CD4-positive, alpha-beta T cell treated with Interleukin-4 for 4 hours (primary cell): ENCODE results near the gene AGFG2.
"Not testable (repeated sequence)": the region's sequence is repeated elsewhere in the genome, so short reads cannot be mapped to it uniquely, and the experiment has no call there.

Experiments used
- DNase-seq: peaks from one replicate; pipeline ENCODE4 v3.0.0-alpha.2; 2020

The AGFG2 gene

DNA sequence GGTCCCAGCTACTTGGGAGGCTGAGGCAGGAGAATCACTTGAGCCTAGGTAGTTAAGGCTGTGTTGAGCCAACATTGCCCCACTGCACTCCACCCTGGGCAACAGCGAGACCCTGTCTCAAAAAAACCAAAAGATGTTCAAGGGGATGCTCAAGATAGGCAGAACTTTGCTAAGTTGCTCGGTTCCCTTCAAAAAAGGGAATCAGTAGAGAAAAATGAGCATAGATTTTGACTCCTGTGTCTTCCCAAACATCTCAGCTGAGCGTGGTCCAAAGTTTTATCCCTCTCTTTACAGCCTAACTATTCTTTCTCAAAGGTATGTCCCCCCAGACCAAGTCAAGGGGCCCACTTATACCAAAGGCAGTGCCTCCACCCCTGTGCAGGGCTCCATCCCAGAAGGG lies 14.0 kb downstream of the AGFG2 start:
- no peak for DNase-seq

DNA sequence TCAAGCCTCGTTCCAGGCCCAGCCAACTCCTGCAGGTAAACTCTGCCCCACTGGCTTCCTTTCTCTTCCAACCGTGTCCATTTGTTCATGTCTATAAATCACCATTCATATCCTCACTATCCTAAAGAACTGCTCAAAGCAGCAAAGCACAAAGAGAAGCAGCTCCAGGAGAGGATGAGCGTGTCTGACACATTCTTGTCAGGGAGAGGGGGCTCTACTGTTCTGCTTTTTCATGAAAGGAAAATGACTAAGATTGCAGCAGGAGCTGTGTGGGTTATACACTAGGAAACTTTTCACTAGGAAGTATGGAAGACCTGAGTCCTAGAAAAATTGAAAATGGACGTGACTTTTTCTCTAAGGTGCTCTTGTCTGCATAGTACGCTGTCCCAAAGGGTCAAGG lies 16.7 kb downstream of the AGFG2 start:
- no peak for DNase-seq

GRCh38 chr7:100556541-100556940 lies 17.5 kb downstream of the AGFG2 start:
- no peak for DNase-seq

DNA sequence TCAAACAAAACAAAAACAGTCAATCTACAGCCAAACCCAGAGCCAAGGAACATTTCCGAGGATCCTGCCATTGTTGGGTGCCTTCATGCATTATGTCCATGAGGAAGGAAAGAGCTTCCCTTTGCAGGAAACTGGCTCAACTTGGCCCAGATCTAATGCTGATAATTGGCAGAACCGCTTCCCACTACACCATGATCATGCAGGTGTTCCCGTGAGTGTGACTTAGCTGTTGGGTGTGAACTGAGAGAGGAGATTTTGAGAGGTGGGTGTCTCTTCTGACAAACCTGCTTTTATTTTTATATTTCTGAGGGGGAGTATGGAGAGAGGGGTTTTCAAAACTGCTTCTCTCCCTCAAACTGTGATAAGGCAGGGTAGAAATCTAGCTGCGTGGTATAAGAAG lies 20.1 kb downstream of the AGFG2 start:
- no peak for DNase-seq

GRCh38 chr7:100561491-100562194 lies 22.6 kb downstream of the AGFG2 start:
- DNase-seq, result no peak

- no peak for DNase-seq
Observed at GRCh38 chr7:100562195-100563099, 23.4 kb downstream of the AGFG2 start.

DNA sequence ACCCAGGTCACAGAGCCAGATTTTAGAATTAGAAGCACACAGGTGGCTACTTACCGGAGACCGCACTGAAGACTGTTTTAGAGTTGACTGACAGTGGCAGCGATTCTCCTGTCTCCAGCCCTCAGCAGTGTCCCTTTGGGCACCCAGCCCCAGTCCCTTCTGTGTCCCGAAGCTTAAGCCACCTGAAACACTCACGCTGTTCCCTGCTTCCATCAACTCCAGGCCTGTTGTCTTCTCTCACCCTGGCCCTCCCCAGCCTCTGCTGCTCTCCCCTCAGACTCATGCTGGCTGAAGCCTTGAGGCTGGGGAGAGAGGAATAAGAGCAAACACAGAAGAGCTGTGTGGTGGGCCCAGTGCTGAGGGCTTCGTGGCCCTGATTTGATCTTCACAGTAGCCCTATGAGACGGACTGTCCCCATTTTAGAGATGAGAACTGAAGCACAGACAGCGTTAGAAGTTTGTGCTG lies 24.1 kb downstream of the AGFG2 start:
- no peak for DNase-seq

GRCh38 chr7:100563809-100564400 lies 24.9 kb downstream of the AGFG2 start:
- peak; percentile 81 for DNase-seq

DNA sequence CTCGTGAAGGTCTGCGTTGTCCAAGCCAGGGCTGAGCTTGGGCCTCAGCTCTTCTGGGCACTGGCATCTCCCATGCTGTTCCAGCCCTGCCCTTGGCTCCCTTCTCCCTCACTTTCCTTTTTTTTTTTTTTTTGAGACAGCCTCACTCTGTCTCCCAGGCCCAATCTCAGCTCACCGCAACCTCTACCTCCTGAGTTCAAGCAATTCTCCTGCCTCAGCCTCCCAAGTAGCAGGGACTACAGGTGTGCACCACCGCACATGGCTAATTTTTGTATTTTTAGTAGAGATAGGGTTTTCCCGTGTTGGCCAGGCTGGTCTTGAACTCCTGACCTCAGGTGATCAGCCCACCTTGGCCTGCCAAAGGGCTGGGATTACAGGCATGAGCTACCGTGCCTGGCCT lies 25.4 kb downstream of the AGFG2 start:
- DNase-seq, result not testable (repeated sequence)

DNA sequence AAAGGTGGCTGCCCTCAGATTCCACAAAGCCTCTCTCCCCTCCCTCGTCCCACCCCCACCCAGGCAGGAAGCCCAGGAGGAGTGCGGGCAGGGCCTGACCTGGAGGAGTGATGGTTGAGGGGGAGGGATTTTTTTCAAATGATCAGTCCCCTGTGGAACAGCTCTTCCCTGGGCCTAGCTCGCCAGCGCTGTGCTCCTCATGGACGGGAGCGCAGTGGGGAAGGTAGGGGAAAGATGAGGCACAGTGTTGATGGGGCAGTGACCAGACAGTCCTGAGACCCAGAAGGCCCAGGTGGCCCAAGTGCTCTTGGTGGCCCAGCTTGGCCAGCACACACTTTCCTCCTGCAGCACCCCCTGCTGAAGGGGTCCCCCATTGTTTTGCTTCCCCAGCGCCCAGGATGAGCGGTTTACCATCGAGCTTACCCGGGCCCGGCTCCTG lies 26.1 kb downstream of the AGFG2 start:
- no peak for DNase-seq

- no peak for DNase-seq
Observed at GRCh38 chr7:100566018-100566531, 27.1 kb downstream of the AGFG2 start.

GRCh38 chr7:100567031-100567730 lies 28.2 kb downstream of the AGFG2 start:
- DNase-seq, result no peak

DNA sequence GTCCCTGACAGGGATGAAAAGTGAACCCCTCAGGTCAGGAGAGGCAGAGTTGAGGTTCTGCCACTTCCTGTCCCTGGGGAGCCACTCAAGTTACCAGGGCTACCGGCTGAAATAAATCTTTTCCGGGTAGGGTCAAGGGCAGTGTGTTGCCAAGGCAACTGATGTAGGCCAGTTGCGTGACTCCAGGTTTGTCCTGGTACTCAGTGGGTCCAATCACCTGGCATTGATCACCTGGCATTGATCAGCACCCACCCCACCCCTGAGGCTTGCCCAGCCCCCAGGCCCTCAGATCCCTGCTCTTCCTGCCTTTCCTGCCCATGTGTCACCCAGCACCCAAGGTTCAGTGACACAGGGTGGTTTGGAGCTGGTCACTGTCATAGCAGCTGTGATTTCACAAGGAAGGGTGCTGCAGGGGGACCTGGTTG lies 28.8 kb downstream of the AGFG2 start:
- DNase-seq, result no peak

- DNase-seq, result no peak
Observed at GRCh38 chr7:100568176-100568895, 29.3 kb downstream of the AGFG2 start.

GRCh38 chr7:100568896-100569844 lies 30.2 kb downstream of the AGFG2 start:
- DNase-seq, result peak; percentile 53

DNA sequence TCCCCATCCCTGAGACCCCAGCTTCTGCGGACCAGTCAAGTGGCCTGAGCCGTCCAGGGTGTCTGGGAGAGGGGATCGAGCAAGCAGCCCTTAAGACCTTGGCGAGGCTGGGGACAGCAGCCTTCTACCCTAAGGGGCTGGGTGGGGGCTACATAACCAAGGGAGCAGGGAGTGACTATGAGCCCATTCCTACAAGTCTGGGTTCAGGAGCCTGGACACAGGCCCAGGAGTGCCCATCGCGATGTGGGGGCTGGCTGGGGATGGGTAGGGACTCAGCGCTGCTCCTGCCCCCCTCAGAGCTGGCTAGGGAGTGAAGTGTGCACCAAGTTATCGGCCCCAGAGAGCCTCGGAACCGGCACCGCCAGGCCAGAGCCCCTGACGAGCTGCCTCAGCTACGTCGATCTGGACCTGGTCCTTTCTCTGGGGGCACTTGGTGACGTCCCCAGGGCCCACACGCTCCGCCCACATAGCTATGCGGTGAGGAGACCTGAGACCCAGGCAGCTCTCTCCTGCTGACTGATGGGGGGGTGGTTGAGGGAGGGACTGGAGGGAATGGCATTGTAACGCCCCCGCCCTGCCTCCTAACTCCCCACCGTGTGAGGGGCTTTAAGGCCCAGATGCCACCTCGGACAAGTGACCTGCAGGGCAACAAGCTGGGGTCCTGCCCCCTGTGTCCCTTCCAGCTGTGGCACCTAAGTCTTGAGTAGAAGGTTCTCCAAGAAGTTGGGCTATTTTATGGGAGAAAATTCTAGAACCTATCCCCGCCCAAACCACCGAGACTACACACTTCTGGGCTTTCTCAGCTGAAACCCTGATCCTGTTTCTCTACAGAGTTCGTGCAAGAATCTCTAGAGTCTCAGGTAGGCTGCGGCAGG lies 32.2 kb downstream of the AGFG2 start:
- no peak for DNase-seq

- no peak for DNase-seq
Observed at GRCh38 chr7:100571829-100572116, 32.8 kb downstream of the AGFG2 start.

DNA sequence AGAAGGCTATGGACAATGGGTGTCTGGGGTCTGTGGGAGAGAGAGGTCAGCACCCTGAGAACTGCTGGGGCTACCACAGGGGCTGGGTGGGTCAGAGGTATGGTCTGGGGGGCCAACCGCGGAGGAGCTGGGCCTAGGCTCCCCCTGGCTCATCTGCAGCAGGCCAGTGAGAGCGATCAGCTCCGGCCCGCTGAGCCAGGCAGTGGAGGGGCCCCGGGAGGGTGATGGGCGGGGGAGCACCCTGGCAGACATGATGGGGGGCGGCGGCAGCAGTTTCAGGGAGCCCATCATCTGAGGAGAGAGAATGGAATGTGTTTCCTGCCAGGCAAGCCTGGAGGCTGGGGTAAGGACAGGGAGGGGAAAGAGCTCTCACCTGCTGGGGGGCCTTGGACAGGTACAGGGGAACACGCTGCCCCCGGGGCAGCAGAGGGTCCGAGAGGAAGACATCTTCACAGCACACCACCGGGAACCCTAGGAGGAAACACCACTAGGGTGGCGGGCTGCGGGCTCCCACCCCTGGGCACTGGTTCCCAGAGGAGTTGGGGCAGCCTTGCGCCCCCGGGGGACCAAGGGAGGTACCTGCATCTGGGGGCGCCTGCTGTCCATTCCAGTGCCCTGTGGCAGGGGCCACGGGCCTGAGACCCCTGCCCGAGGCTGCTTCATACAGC lies 33.4 kb downstream of the AGFG2 start:
- DNase-seq, result no peak

- no peak for DNase-seq
Observed at GRCh38 chr7:100572949-100573675, 34.1 kb downstream of the AGFG2 start.
